ENCODE measurements around the gene PSMA6. TPM values are rescaled to one million over a fixed set of nuclear protein-coding genes. Genes with fewer than 3 reads are reported as not detected.
"Not testable (repeated sequence)": the region's sequence is repeated elsewhere in the genome, so short reads cannot be mapped to it uniquely, and the experiment has no call there.

The PSMA6 gene
- polyA plus RNA-seq, 4 donors, result 126 to 196 (median 175) TPM

GRCh38 chr14:35306114-35306513 is 13.9 kb downstream of the PSMA6 start:
- DNase-seq (ENCODE audit: low read depth in 4 of 4, low spot score in 3 of 4), result no peak

GRCh38 chr14:35317820-35318219 is 25.6 kb downstream of the PSMA6 start:
- no peak for DNase-seq (ENCODE audit: low read depth in 4 of 4, low spot score in 3 of 4)

- DNase-seq (ENCODE audit: low read depth in 4 of 4, low spot score in 3 of 4), result no peak
Measured at GRCh38 chr14:35319509-35319908, 27.3 kb downstream of the PSMA6 start.

- no peak for DNase-seq (ENCODE audit: low read depth in 4 of 4, low spot score in 3 of 4)
Measured at GRCh38 chr14:35320472-35320871, 28.3 kb downstream of the PSMA6 start.

- DNase-seq (ENCODE audit: low read depth in 4 of 4, low spot score in 3 of 4), result no peak
Measured at GRCh38 chr14:35326375-35326774, 34.2 kb downstream of the PSMA6 start.

- no peak for DNase-seq (ENCODE audit: low read depth in 4 of 4, low spot score in 3 of 4)
Measured at GRCh38 chr14:35331605-35332516, 39.7 kb downstream of the PSMA6 start.

- no peak for DNase-seq (ENCODE audit: low read depth in 4 of 4, low spot score in 3 of 4)
Measured at GRCh38 chr14:35332517-35333263, 40.5 kb downstream of the PSMA6 start.

- DNase-seq (ENCODE audit: low read depth in 4 of 4, low spot score in 3 of 4), result no peak
Measured at GRCh38 chr14:35333264-35333730, 41.1 kb downstream of the PSMA6 start.

- DNase-seq (ENCODE audit: low read depth in 4 of 4, low spot score in 3 of 4), result no peak
Measured at GRCh38 chr14:35333797-35334743, 41.9 kb downstream of the PSMA6 start.

- no peak for DNase-seq (ENCODE audit: low read depth in 4 of 4, low spot score in 3 of 4)
Measured at GRCh38 chr14:35335388-35336092, 43.4 kb downstream of the PSMA6 start.

GRCh38 chr14:35336171-35336493 is 44.0 kb downstream of the PSMA6 start:
- not testable (repeated sequence) for DNase-seq (ENCODE audit: low read depth in 4 of 4, low spot score in 3 of 4)

GRCh38 chr14:35336494-35337268 is 44.5 kb downstream of the PSMA6 start:
- no peak for DNase-seq (ENCODE audit: low read depth in 4 of 4, low spot score in 3 of 4)

- no peak for DNase-seq (ENCODE audit: low read depth in 4 of 4, low spot score in 3 of 4)
Measured at GRCh38 chr14:35337269-35338255, 45.4 kb downstream of the PSMA6 start.

GRCh38 chr14:35338731-35339405 is 46.7 kb downstream of the PSMA6 start:
- DNase-seq (ENCODE audit: low read depth in 4 of 4, low spot score in 3 of 4), result no peak

- no peak for DNase-seq (ENCODE audit: low read depth in 4 of 4, low spot score in 3 of 4)
Measured at GRCh38 chr14:35339761-35340406, 47.7 kb downstream of the PSMA6 start.

GRCh38 chr14:35340616-35341453 is 48.7 kb downstream of the PSMA6 start:
- no peak for DNase-seq (ENCODE audit: low read depth in 4 of 4, low spot score in 3 of 4)

Data from left renal pelvis (tissue), 4 donors.